KG1 (cell line): ENCODE measurements around the gene DEFB121.
"Not testable (repeated sequence)": the region's sequence is repeated elsewhere in the genome, so short reads cannot be mapped to it uniquely, and the experiment has no call there.

Experiments
- DNase-seq: peaks from one replicate; lab custom pipeline; 2025; lab: John Stamatoyannopoulos, UW

Gene DEFB121

GRCh38 chr20:31406115-31406514 is at the start of gene DEFB121:
TSS of gene DEFB121 (minus strand) at chr20:31406215. CDS start at chr20:31406152, 63 bp downstream.
- no peak for DNase-seq

- no peak for DNase-seq
These were observed 48.3 kb upstream of the DEFB121 start for GRCh38 chr20:31454361-31454760.

DNA sequence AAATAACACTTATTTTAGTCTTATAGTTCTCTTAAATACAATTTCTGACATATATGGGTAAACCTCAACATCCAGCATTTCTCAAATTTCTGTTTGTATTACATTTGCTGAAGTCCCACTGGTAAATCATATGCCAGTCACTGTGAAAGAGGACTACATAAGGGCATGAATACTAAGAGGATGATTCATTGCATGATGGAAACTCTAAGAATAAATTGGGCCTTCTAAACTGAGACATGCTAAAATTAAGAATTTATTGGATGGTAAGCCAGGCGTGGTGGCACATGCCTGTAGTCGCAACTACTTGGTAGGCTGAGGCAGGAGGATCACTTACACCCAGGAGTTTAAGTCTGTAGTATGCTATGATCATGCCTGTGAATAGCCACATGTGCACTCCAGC is 46.6 kb upstream of the DEFB121 start:
- no peak for DNase-seq

GRCh38 chr20:31449511-31450414 is 43.7 kb upstream of the DEFB121 start:
- DNase-seq, result no peak

DNA sequence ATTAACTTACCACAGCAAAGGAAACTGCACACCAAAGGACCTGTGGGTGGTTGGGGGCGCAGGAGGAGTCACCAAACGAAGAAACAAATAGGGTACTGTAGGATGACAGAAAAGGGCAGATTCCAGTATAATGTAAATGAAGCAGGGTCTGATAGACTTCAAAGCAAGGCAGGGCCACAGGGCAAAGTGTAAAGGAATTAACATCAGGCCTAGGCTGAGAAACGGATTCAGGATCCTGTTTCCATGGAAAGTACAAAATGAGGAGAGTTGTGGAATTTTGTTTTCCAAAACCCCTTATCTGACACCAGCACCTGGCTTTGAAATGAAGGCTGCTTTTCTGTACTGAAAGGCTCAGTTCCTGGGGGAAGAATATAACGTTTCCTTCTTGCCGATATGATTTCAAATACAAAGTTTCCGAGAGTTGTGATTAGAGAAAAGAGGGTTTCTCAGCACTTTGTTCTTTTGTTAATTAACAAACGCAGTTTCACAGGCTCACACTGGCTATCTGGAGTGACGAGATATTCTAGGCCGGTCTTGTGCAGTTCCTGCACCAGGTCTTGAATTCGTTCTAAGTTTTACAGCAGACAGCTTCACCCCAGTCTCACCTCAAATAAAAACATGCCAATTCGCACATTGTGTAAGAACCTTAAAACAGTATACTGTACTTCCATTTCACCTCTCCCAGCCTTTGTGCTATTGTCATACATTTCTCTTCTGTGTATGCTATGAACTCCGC is 40.2 kb upstream of the DEFB121 start:
- no peak for DNase-seq

GRCh38 chr20:31440012-31440659 is 34.1 kb upstream of the DEFB121 start, which contains the start of gene DEFB123:
TSS of gene DEFB123 (plus strand) at chr20:31440632. CDS start at chr20:31440699, 67 bp downstream.
- no peak for DNase-seq

GRCh38 chr20:31430568-31431115 is 24.6 kb upstream of the DEFB121 start:
- no peak for DNase-seq

DNA sequence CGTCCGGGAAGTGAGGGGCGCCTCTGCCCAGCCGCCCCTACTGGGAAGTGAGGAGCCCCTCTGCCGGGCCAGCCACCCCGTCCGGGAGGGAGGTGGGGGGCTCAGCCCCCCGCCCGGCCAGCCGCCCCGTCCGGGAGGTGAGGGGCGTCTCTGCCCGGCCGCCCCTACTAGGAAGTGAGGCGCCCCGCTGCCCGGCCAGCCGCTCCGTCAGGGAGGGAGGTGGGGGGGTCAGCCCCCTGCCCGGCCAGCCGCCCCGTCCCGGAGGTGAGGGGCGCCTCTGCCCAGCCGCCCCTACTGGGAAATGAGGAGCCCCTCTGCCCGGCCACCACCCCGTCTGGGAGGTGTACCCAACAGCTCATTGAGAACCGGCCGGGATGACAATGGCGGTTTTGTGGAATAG is 21.6 kb upstream of the DEFB121 start:
- not testable (repeated sequence) for DNase-seq

DNA sequence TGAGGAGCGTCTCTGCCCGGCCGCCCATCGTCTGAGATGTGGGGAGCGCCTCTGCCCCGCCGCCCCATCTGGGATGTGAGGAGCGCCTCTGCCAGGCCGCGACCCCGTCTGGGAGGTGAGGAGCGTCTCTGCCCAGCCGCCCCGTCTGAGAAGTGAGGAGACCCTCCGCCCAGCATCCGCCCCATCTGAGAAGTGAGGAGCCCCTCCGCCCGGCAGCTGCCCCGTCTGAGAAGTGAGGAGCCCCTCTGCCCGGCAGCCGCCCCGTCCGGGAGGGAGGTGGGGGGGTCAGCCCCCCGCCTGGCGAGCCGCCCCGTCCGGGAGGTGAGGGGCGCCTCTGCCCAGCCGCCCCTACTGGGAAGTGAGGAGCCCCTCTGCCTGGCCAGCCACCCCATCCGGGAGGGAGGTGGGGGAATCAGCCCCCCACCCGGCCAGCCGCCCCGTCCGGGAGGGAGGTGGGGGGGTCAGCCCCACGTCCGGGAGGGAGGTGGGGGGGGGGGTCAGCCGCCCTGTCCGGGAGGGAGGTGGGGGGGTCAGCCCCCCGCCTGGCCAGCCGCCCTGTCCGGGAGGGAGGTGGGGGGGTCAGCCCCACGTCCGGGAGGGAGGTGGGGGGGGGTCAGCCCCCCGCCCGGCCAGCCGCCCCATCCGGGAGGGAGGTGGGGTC is 21.0 kb upstream of the DEFB121 start:
- not testable (repeated sequence) for DNase-seq

DNA sequence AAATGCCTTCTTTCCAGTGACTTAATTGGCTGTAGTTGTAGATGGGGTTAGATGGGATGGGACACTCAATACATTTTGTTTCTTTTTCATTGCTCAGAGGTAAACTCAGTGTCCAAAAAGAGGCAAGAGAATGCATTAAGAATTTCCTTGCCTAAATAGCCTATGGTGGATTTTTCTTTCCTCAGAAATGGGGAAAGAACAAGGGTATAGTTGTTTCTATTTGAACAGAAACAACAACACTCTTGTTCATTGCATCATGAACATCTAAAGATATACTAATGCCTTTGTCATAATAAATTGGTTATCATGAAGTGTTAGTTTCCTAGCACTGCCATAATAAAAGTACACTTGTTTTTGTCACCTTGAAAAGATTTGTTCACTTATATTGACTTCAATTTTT is 19.8 kb upstream of the DEFB121 start:
- DNase-seq, result no peak

DNA sequence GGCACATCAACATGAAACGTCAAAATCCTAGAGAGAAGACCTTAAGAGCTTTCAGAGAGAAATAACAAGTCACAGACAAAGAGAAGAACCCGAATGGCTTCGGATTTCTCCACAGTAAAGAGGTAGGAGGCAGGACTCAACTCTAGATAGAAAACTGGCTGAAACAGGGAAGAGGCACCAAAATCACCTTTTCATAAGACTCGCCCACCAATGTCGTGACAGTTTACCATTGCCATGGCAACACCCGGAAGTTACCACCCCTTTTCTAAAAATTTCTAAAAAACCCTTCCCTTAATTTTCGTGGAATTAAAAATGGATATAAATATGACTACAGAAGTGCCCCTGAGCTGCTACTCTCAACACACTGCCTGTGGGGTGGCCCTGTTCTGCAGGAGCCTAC is 12.3 kb upstream of the DEFB121 start:
- no peak for DNase-seq

DNA sequence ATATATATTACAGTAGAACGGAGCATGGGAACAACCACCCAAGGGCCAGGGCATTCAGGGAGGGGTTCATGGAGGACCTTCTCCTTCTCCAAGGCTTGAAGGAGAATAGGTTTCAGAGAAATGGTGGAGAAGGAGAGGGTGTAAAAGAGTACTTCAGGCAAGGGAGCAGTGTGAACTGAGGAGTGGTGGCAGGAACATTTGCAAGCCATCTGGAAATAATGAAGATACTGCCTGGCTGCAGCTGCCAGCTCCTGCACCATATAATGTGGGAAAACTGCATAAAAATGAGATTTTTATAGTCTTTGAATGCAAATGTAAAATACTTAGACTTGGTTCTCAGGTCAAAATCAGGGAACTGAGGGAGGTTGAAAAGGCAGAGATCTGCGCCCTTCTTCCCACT is 9.6 kb upstream of the DEFB121 start:
- DNase-seq, result no peak

DNA sequence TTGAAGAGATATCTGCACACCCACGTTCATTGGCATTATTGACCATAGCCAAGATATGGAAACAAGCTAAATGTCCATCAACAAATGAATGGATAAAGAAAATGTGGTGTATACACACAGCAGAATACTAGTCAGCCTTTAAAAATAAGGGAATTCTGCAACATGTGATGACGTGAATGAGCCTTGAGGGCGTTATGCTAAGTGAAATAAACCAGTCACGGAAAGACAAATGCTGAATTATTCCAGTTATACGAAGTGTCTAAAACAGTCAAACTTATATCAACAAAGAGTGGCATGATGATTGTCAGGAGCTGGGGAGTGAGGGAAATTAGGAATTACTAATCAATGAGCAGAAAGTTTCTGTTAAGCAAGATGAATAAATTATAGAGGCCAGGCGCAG is 8.4 kb upstream of the DEFB121 start:
- no peak for DNase-seq

- no peak for DNase-seq
These were observed 4.0 kb upstream of the DEFB121 start for GRCh38 chr20:31410011-31410410.

DNA sequence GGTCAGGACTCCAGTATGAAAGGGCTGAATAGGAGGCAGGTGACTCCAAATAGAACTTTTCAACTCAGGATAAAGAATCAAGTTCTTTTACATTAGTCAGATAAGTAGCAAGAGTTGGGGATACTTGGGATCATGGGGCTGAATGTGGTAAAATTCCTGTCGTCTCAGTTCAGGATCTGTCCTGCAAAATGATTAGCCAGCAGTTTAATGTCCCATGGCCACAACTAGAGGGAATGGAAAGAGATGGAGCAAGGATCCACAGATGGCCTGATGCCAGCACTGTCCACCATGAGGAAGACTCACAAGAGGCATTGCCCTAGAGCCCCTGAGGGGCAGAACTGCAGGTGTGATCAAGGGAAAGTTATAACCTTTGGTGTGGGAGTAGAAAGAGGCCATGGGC is 2.1 kb downstream of the DEFB121 start:
- DNase-seq, result no peak

GRCh38 chr20:31394900-31395299 is 11.1 kb downstream of the DEFB121 start:
- DNase-seq, result no peak

DNA sequence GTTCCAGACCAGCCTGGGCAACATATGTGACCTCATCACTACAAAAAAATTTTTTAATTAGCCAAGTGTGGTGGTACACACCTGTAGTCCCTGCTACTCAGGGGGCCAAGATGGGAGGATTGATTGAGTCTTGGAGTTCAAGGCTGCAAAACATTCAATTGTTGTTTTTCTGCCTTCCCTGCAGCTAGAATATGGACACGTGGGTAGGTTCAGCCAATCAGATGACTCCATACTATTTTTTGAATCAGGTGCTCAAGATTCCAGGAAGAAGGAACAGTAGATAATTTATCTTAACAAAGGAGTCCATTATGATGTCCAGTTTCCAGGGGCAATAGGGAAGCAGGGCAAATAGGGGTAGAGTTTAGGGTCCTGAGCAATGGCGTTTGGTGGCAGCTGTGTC is 13.2 kb downstream of the DEFB121 start:
- DNase-seq, result no peak

DNA sequence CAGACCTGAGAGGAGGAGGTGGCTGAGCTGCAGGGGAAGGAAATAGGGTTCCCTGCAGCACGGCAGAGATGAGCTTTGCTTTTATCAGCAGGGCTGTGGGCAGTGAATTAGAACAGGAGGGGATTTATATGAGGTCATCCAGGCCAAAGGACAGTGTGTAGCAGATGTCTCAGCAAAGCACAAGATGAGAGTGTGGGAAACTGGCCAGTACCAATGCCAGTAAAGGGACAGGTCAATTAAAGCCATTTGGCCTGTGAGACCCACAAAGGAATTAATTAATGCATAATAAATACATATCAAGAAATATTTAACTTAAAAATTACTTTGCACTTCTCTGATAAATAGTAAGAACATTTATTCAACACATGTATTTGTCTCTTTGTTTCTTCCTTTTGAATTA is 15.5 kb downstream of the DEFB121 start, which contains the start of gene DEFB119:
DEFB119 (minus strand) TSS at position 101 of the 400 bp plus-strand sequence. CDS start 107 bp downstream, outside the sequence.
- no peak for DNase-seq

- no peak for DNase-seq
These were observed 31.7 kb downstream of the DEFB121 start for GRCh38 chr20:31374346-31374745.

DNA sequence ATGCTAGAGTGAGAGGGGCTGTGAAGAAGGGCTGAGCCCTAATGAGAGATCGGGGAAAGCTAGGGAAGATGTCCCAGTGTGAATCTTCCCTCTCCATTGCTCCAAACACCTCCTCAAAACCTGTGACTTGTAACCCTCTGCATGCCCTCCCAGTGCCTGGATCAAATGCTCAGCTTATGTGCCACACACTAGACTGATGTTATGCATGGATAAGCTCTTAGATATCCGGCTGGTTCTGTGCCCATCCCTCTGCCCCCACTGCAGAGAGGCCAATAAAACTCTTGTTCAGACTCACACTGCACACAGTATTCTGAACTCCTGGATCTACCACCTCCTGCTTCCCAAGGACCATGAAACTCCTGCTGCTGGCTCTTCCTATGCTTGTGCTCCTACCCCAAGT is 37.7 kb downstream of the DEFB121 start, which contains the start of gene DEFB118:
DEFB118 (plus strand) TSS at position 301 of the 400 bp plus-strand sequence; CDS start at position 351, 50 bp downstream.
- no peak for DNase-seq

- DNase-seq, result not testable (repeated sequence)
These were observed 41.7 kb downstream of the DEFB121 start for GRCh38 chr20:31364272-31364671.
